A673 (cell line): ENCODE data around the gene TEKTIP1. TPM values are rescaled to one million over a fixed set of nuclear protein-coding genes. Genes with fewer than 3 reads are reported as not detected.
"Not testable (repeated sequence)": the region's sequence is repeated elsewhere in the genome, so short reads cannot be mapped to it uniquely, and the experiment has no call there.

ENCODE experiments used
- BruUV-seq: library from RNA; stranded (reverse); fragments of 400-500 nt; replicated peaks from 2 replicates; lab custom pipeline; 2021; lab: Mats Ljungman, UMichigan
- CTCF ChIA-PET: fragments of 300-600 bp; sonication (Branson Sonifier 250); formaldehyde crosslinking; loops from one replicate; lab custom pipeline; 2022; ENCODE audit warnings: antibody characterized with exemption; lab: Charles Lee
- POLR2A ChIA-PET: fragments of 300-600 bp; sonication (Branson Sonifier 250); formaldehyde crosslinking; loops from one replicate; lab custom pipeline; 2022; ENCODE audit warnings: antibody characterized with exemption; ENCODE audit not compliant: low non-redundant PET; lab: Charles Lee
- DNase-seq: peaks from one replicate; pipeline ENCODE4 v3.0.0-alpha.2; 2015; ENCODE audit warnings: low spot score
- H3K27ac ChIP-seq: fragments of 200-600 bp; sonication (generic); 2 replicates; pipeline ENCODE4 v1.5.1; 2016; ENCODE audit warnings: mixed run types, low read depth, mild to moderate bottlenecking, mixed read lengths, antibody characterized with exemption, low read length; ENCODE audit not compliant: poor library complexity, severe bottlenecking
- H3K27me3 ChIP-seq: fragments of 200-600 bp; sonication (generic); replicated peaks from 2 replicates; pipeline ENCODE4 v1.6.1; 2017; ENCODE audit warnings: mixed run types, low read depth, mild to moderate bottlenecking, mixed read lengths, antibody characterized with exemption, low read length; ENCODE audit not compliant: insufficient read depth, poor library complexity
- H3K36me3 ChIP-seq: fragments of 200-600 bp; sonication (generic); 2 replicates; pipeline ENCODE4 v1.6.1; 2016; ENCODE audit warnings: mixed run types, mild to moderate bottlenecking, mixed read lengths, antibody characterized with exemption, low read length; ENCODE audit not compliant: insufficient read depth, poor library complexity, severe bottlenecking
- H3K4me1 ChIP-seq: fragments of 200-600 bp; sonication (generic); 2 replicates; pipeline ENCODE4 v1.6.1; 2017; ENCODE audit warnings: mixed run types, mild to moderate bottlenecking, mixed read lengths, antibody characterized with exemption, low read length; ENCODE audit not compliant: insufficient read depth, poor library complexity, severe bottlenecking
- H3K4me3 ChIP-seq: fragments of 200-600 bp; sonication (generic); 2 replicates; pipeline ENCODE4 v1.5.1; 2016; ENCODE audit warnings: low read depth, mixed run types, mild to moderate bottlenecking, mixed read lengths, low read length; ENCODE audit not compliant: poor library complexity, severe bottlenecking
- H3K9me3 ChIP-seq: fragments of 200-600 bp; sonication (generic); 2 replicates; pipeline ENCODE4 v1.6.1; 2016; ENCODE audit warnings: mixed run types, low read depth, mild to moderate bottlenecking, mixed read lengths, antibody characterized with exemption, low read length; ENCODE audit not compliant: poor library complexity, severe bottlenecking
- EZH2 ChIP-seq: fragments of 200-600 bp; sonication (generic); IDR thresholded peaks from 2 replicates; pipeline ENCODE4 v1.6.1; 2017; ENCODE audit warnings: borderline replicate concordance, low read depth, mild to moderate bottlenecking, mixed read lengths, antibody characterized with exemption, low read length; ENCODE audit not compliant: poor library complexity, severe bottlenecking
- intact Hi-C: fragments of 100-400 bp; cut with micrococcal nuclease; formaldehyde crosslinking; loops from one replicate; pipeline ENCODE4 v1.10.0; 2022; ENCODE audit not compliant: unreplicated experiment
- total RNA-seq: library from RNA; stranded (reverse); gene quantifications from 2 replicates; pipeline ENCODE4 v1.2.3, GENCODE V29; 2021
- TF ChIP-seq, protein P1 (sequence below): fragments of 300-800, 200-600 bp; sonication (generic); conservative IDR thresholded peaks from 2 replicates; pipeline ENCODE4 v1.5.1; 2017; ENCODE audit warnings: low read depth, mild to moderate bottlenecking, antibody characterized with exemption, low read length, moderate library complexity, mixed read lengths

Gene TEKTIP1
- total RNA-seq, 1 experiment from 2014 or later = 4.2 TPM

DNA sequence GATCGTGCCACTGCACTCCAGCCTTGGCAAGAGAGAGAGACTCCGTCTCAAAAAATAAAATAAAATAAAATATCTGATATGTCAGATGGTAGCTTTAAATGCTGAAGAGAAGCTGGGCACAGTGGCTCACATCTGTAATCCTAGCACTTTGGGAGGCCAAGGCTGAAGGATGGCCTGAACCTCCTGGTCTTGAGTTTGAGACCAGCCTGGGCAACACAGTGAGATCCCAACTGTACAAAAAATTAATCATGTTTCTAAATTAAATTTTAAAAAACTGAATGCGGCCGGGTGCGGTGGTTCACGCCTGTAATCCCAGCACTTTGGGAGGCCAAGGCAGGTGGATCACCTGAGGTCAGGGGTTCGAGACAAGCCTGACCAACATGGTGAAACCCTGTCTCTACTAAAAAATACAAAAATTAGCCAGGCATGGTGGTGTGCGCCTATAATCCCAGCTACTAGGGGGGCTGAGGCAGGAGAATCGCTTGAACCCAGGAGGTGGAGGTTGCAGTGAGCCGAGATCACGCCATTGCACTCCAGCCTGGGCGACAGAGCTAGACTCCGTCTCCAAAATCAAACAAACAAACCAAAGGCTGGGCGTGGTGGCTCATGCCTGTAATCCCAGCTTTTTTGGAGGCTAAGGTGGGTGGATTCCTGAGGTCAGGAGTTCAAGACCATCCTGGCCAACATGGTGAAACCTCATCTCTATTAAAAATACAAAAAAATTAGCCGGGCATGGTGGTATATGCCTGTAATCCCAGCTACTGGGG, 45.2 kb downstream of the TEKTIP1 start:
- H3K36me3 ChIP-seq, H3K4me1 ChIP-seq, H3K9me3 ChIP-seq, BruUV-seq, intact Hi-C loops, H3K27me3 ChIP-seq, DNase-seq, H3K27ac ChIP-seq, POLR2A ChIA-PET, H3K4me3 ChIP-seq: not testable (repeated sequence)
- CTCF ChIA-PET = interaction anchor here (0.5 to 0.7 kb wide), 2 partner anchors 39 to 51 kb away, joined by 3 to 7 read pairs; no protein-coding TSS in a partner anchor

DNA sequence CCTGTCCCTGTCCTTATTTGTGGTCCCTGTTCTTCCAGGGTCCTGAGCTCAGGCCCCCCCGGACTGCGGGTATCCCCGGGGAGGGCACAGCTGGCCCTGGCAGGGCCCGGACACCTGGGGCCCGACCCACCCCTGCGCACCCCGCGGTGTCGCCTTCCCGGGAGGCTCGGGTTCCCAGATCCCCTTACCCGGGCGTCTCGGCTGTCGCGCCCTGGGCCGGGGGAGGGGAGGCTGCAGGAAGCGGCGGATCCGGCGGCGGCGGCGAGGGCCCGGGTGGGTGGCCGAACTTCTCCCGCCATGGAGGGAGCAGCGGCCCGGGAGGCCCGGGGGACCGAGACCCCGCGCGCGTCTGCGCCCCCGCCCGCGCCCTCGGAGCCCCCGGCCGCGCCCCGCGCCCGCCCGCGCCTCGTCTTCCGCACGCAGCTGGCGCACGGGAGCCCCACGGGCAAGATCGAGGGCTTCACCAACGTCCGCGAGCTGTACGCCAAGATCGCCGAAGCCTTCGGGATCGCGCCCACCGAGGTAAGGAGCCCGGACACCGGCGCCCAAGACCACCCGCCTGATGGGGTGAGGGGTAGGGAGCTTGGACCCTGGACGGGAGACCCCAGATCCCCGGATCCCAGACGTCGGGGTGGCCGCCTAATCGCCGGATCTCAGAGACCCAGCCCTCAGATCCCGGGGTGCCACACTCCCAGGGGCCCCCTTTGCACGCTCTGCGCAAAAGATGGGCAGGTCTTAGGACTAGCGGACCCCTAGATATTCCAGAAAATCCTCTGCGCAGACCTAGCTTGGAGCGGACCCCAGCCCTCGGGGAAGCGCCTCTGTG, 46.5 kb downstream of the TEKTIP1 start, which contains the start of gene GIPC3:
TSS of gene GIPC3 (plus strand) at position 178 of the 826 bp plus-strand sequence. CDS start at position 298, 120 bp downstream.
- no TSS peak for BruUV-seq
- no peak for DNase-seq
- Histone ChIP-seq H3K4me3 (peak within 1 kb of the TSS; percentile 43), H3K27me3 (peaks cover 4% of the 10 kb centered on the region), H3K4me1 (no peaks in the 10 kb centered on the region), H3K9me3 (no peaks in the 10 kb centered on the region), H3K27ac (no peak within 1 kb of the TSS), H3K36me3 (no peaks in the 10 kb centered on the region)
- ChIA-PET CTCF (interaction anchor here (0.6 kb wide), 1 partner anchor 11 kb away, joined by 3 read pairs; no protein-coding TSS in a partner anchor), POLR2A (no interaction called here)
- intact Hi-C loops = loop anchor here (2.0 kb wide), 1 partner anchor 33 kb away; no protein-coding TSS in a partner anchor
- TF ChIP-seq EZH2 = no peak
- TF ChIP-seq, protein P1, sequence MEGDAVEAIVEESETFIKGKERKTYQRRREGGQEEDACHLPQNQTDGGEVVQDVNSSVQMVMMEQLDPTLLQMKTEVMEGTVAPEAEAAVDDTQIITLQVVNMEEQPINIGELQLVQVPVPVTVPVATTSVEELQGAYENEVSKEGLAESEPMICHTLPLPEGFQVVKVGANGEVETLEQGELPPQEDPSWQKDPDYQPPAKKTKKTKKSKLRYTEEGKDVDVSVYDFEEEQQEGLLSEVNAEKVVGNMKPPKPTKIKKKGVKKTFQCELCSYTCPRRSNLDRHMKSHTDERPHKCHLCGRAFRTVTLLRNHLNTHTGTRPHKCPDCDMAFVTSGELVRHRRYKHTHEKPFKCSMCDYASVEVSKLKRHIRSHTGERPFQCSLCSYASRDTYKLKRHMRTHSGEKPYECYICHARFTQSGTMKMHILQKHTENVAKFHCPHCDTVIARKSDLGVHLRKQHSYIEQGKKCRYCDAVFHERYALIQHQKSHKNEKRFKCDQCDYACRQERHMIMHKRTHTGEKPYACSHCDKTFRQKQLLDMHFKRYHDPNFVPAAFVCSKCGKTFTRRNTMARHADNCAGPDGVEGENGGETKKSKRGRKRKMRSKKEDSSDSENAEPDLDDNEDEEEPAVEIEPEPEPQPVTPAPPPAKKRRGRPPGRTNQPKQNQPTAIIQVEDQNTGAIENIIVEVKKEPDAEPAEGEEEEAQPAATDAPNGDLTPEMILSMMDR = no peak

DNA sequence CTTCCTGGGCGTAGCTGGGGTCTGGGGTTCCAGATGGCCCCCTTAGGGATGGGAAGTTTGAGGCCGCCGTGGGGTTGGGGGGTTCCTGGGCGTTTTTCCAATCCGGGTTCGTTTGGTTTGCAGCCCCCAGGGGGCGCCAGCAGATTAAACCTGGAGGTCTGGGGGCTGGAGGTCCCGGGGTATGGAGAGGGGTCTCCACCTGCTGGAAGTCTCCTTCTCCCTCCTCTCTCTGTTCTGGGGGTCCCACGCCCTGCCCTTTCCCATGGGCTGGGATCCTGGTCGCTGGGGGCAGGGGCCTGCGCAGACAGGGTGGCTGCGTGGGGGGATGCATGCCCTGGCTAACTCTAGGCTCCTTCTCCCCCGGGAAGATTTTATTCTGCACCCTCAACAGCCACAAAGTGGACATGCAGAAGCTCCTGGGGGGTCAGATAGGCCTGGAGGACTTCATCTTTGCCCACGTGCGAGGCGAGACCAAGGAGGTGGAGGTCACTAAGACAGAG, 47.2 kb downstream of the TEKTIP1 start:
- Histone ChIP-seq H3K9me3 (no peaks in the 10 kb centered on the region), H3K4me1 (no peaks in the 10 kb centered on the region), H3K27me3 (peaks cover 4% of the 10 kb centered on the region), H3K4me3 (peak overlapping the region; percentile 43), H3K27ac (no peak overlapping the region), H3K36me3 (no peaks in the 10 kb centered on the region)
- TF ChIP-seq, protein P1 = peak; percentile 89
- TF ChIP-seq EZH2 = no peak
- POLR2A ChIA-PET = no interaction called here
- no TSS peak for BruUV-seq
- CTCF ChIA-PET = interaction anchor here (0.6 kb wide), 1 partner anchor 10 kb away, joined by 3 read pairs; no protein-coding TSS in a partner anchor
- intact Hi-C loops = loop anchor here (2.0 kb wide), 1 partner anchor 33 kb away; no protein-coding TSS in a partner anchor
- peak; percentile 57 for DNase-seq
